PC-9 (cell line): ENCODE measurements around the gene FKBP1A.

Source experiments
- EZH2 ChIP-seq: fragments of 200-600 bp; sonication (generic); IDR thresholded peaks from 2 replicates; pipeline ENCODE4 v1.8.0; 2017; ENCODE audit warnings: antibody characterized with exemption, low read depth
- TF ChIP-seq, protein P1 (sequence below): fragments of 200-600 bp; sonication (generic); conservative IDR thresholded peaks from 2 replicates; pipeline ENCODE4 v1.6.1; 2017; ENCODE audit warnings: mixed run types, antibody characterized with exemption, mild to moderate bottlenecking, moderate library complexity

DNA sequence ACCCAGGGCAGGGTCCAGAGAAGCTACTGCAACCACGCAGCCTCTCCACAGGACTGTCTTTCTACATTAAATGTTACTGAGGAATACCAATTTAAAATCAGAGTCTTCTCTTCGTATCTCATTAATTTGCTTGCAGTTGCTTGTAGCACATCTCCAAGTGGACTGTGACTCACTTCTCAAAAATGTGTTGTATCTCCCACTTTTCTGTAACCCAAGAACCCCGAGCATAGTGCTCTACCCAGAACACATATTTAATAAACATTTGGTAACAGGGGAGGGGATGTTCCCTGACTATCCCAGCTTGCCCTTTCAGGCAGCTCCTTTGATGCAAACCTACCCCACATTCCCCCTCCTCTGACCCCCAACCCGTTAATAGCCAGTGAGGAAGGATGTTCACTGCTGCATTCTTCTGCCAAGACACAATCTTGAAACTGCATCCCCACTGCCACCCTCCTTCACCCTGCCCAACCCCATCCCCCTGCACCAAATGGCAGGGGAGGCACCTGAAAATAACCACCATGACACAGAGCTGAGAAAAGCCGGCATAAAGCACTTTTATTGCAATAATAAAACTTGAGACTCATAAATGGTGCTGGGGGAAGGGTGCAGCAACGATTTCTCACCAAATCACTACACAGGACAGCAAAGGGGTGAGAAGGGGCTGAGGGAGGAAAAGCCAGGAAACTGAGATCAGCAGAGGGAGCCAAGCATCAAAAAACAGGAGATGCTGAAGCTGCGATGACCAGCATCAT is 24.2 kb downstream of the FKBP1A start:
- TF ChIP-seq, protein P1, sequence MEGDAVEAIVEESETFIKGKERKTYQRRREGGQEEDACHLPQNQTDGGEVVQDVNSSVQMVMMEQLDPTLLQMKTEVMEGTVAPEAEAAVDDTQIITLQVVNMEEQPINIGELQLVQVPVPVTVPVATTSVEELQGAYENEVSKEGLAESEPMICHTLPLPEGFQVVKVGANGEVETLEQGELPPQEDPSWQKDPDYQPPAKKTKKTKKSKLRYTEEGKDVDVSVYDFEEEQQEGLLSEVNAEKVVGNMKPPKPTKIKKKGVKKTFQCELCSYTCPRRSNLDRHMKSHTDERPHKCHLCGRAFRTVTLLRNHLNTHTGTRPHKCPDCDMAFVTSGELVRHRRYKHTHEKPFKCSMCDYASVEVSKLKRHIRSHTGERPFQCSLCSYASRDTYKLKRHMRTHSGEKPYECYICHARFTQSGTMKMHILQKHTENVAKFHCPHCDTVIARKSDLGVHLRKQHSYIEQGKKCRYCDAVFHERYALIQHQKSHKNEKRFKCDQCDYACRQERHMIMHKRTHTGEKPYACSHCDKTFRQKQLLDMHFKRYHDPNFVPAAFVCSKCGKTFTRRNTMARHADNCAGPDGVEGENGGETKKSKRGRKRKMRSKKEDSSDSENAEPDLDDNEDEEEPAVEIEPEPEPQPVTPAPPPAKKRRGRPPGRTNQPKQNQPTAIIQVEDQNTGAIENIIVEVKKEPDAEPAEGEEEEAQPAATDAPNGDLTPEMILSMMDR = no peak
- no peak for TF ChIP-seq EZH2
